HG03064 (cell line): ENCODE data around the gene KCNH5.
"Not testable (repeated sequence)": the region's sequence is repeated elsewhere in the genome, so short reads cannot be mapped to it uniquely, and the experiment has no call there.

Experiments
- ATAC-seq: cut with Tn5 transposase; IDR thresholded peaks from one replicate; pipeline ENCODE4 v1.9.1; 2021; ENCODE audit warnings: low read depth; ENCODE audit not compliant: unreplicated experiment

Gene KCNH5

DNA sequence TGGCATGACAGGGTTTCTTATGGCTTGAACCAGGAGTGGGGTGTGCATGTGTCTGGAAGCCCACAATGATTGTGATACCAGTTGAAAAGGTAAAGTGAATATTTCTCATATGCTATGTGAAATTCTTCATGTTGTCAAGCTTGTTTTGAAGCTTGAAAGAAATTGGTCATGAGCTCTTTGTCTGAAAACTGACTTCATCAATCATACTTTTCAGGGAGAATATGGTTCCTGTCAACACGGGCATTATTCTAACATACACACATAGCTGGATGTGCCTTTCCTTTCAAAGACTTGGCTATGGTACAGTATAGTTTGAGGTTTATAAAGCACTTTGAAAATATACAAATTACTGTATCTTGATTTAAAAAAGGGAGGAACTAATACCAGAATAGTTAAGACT lies 158.8 kb downstream of the KCNH5 start:
- ATAC-seq, result no peak

DNA sequence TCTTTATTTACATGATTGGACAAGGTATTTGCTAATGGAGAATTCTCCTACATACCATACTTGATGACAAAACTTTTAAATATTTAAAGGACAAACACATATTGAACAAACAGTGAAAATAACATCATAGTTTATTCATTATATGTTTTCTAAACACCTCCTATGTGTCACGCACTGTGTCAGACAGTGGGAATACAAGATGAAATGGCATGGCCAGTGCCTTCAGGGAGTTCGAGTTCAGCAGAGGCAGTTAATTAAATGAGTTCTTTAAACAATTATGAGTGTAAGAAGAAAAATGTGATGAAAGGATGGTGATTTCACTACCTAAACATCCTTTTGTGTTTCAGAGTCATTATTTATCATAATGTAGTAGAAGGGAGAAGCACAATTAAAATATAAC lies 159.8 kb downstream of the KCNH5 start:
- no peak for ATAC-seq

DNA sequence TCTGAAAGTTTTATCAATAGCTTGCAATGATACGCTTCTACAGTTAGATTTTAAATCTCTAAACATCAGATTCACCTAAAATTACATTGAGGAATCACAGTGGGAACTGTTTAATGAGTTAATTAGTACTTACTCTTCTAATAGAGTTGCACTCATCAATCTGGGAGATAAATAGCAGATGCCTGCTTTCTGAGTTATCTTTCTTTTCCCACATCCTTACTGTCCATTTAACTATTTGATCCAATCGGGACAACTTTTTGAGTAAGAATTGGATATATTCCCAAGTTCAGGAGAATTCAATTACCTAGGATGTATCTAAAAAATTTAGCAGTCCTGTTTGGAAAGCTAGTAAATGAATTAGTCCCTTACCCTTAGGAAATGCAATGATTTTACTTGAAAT lies 162.3 kb downstream of the KCNH5 start:
- ATAC-seq, result no peak

DNA sequence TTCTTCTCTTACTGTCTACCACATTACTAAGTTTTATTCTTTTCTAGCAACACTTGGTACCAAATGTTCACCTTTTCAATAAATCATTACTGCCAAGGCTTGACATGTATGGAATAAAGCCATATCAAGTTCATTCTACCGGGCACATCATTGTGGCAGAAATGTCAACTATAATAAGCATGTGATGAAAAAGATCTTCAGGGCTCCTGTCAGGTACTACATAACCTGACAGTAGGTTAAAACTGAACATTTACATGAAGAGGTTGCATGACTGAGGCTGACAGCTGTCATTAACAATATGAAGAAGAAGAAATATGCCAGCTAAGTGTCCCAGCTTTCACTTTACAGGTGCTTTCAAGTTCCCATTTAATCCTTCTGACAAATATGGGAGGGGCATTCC lies 178.9 kb downstream of the KCNH5 start:
- ATAC-seq, result no peak

DNA sequence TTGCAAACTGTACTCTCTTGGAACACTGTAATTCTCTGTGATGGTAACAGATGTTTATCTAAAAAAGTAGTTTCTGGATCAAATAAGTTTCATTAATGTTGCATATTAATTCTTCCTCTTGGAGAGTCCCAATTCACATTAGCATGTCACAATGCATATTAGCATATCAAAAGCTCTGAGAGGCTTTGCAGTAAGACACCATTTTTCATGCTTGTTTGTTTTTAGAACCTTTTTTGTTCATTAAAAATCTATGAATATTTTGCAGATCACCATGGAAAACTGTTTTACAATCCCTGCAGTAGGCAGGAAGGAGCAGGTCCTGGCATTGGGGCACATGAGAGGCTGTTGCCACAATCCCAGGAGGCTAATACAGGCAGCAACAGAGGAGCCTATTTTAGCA lies 180.7 kb downstream of the KCNH5 start:
- no peak for ATAC-seq

DNA sequence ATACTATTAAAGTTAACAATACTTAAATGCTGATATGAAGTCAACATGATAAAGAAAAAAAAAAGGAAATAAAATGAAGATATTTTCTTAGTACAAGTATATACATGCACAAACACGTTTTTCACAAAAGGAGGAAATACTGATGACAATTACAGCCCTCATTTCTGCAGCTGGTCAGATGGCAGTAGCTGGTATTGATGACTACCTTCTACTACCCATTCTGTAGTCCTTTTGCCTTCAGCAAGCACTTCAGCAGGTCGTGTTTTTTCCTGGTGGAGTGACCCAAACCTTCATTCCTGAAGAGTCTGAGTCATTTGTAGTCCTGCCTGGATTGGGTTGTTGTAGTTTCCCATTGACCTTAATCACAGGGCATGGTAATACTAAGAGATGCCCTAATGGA lies 187.2 kb downstream of the KCNH5 start:
- ATAC-seq, result not testable (repeated sequence)

DNA sequence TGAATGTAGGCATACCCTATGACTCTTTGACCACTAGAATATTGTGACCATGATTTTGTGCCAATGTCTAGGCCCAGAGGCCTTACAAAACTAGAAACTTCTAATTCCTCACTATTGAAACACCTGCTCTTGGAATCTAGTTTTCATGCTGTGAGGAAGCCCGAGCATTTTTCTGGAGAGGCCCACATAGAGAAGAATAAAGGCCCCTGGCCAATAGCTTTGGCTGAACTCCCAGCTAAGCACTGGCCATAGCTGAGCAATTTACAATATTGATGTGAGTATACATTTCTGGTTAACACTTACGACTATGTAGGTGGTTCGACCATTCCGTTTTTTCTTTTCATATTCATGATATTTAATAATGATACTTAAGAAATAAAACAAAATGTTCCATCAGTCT lies 190.3 kb downstream of the KCNH5 start:
- ATAC-seq, result no peak

DNA sequence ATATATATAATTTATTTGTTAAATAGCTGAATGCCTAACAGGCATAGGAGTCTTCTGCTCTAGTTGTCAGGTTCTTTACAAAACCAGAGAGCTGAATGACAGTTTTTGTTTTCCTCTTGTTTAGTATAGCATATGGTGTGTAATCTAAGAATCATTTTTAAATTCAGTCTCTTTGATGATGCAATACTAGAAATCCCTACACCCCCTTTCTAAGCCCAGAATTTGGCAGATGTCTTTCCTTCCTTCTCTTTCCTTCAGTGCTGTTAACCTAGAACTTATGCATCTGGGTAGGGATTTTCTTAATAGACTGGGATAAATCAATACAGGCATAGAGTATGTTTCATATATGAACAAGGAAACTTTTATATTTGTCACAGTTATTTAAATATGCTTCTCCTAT lies 198.1 kb downstream of the KCNH5 start:
- ATAC-seq, result no peak

DNA sequence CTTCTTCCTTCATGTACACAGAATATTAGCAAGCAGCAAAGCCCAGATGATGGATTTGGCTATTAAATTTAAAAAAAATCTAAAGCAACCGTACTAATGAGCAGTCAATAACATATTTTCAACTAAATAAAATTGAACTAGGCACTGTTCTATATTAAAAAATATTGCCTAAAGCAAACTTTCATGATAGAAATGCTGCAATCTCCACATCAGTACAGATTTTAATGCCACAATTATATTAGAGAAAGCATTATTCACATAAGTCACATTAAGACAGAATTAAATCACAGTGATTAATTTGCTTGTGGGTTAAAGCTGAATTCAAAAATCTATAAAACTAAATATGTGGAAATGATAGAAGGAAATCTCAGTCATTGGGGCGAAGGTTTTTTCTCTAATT lies 200.7 kb downstream of the KCNH5 start:
- ATAC-seq, result no peak

DNA sequence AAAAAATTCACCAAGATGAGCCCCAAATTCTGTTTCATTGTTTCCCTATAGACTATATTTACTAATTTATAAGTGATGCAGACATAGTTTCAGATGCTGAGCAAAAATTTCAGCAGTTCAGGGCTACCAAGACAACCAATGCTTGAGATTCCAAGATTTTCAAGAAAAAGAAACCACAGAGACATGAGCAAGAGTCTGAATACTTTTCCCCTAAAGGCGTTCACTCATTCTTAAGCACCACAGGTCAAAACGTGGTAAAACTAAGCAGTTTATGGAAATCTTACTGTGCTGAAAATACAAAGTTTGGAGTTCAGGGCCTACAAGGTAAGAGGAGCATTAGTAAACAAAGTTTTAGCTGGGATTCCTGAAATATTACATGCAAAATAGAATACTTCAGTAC lies 221.2 kb downstream of the KCNH5 start:
- ATAC-seq, result no peak

DNA sequence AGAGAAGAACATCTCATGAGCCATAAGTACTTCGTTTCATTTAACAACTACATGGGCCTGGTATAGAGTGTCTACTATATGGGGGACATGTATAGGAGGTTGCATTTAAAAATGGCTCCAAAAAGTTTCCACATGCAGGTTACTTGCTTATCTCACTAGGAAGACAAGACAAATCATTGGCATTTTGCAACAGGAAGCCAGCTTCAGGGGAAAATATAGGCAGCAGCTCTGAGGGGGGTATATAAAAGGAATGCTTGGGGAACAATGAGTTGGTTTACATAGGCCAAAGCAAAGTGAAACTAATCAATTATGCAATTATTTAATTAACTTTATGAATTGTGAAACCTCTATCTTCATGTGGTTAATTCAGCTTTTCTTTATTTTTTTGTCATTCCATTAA lies 225.3 kb downstream of the KCNH5 start:
- no peak for ATAC-seq

DNA sequence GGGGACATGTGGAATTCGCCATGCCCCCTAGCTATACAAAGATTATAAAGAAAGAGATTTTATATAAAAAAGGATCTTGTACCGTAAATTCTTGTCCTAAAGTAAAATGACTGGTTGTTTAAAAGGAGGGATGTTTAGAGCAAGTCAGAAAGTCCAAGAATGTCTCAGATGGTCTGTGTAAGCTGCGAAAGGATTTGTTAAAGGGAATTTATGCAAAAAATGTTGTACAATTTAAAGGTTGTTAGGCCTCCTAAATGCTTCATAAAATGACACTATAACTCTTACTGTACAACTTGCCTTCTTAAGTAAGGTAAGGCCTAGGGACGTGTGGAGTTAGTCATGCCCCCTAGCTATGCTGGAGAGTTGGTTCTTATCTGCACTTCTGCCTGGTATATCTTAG lies 237.6 kb downstream of the KCNH5 start:
- no peak for ATAC-seq

DNA sequence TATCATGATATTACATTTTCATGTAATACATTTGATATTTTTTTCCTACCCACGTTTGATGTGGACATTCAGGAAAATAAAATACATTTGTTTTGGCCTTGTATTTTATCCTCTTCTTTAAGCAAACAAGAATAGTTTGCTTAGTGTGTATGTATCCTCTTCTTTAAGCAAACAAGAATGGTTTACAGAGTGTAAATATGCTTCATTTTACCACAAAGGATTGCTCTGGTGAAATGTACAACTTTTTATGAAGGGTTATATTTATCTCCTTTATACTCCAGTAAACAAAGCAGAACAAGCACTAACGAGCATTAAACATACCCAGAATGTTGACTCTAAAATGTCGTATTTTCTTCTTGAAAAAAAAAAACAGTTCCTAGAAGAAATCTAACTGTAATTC lies 244.7 kb downstream of the KCNH5 start:
- no peak for ATAC-seq

DNA sequence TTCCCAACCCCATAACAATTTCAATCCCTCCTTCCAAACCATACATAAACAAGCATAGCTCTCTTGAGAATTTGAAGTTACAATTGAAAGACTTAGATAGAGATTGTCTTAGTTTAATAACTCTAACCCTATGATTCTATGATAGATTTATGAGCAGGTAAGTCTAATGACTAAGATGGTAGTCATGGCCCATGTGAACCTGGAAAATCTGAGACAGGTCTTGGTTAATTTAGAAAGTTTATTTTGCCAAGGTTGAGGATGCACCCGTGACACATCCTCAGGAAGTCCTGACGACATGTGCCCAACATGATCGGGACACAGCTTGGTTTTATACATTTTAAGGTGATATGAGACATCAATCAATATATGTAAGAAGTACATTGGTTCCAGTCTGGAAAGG lies 248.8 kb downstream of the KCNH5 start:
- ATAC-seq, result no peak

DNA sequence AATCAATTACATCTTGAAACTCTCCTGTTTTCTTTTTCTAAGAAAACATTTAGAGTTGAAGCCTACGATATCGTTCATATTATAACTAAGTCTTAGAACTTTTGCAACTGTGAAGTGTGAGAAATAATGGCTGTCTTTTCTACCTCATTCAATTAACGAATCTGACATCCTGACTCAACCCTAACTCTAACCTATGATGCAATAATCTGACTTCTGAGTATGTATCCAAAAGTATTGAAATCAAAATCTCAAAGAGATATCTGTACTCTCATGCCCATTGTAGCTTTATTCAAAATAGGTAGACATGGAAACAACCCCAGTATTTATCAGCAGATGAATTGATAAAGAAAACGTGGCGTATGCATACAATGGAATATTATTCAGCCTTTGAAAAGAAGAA lies 252.7 kb downstream of the KCNH5 start:
- no peak for ATAC-seq

DNA sequence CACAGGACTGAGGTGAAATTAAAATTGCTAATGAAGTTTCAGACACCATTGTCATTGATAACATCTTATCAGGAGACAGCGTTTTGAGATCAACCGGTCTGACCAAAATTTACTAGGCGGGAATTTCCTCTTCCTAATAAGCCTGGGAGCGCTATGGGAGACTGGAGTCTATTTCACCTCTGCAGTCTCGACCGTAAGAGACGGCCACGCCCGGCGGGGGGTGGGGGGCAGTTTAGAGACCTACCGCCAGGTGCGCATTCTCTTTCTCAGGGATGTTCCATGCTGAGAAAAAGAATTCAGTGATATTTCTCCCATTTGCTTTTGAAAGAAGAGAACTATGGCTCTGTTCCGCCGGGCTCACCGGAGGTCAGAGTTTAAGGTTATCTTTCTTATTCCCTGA lies 263.9 kb downstream of the KCNH5 start:
- ATAC-seq, result not testable (repeated sequence)

DNA sequence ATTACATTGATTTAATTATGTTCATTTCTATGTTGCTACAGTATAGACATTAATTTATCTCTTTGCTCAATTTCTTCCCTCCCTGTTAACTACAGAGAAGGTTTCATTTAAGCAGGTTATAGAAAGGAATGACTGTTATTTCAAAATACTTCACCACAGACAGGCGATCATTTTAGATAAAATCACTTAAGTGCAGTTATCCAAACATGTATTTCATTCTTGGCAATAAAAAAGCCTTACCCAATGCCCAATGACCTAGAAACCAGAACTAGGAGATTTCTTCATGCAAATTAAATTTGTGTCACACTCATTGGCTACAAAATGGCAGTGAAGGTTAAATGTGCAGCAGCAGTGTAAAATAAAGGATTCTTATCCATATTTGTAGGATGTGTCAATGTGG lies 266.4 kb downstream of the KCNH5 start:
- ATAC-seq, result no peak

DNA sequence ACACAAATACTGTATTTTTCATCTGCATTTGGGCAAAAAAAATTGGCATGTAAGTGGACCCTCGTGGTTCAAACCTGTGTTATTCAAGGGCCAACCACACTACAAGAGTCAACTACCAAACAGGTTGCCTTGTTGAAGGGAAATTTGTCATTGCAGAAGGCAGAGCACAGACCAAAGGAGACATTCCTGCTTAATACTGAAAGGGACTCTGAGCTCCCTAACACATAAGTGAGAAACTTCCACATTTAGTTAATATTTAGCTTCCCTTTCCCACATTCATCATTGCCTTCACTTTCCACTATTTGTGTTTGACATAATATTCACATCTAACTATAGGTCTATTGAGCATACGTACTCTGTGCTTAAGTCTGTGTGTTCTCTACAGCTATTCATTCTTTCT lies 266.9 kb downstream of the KCNH5 start:
- no peak for ATAC-seq

DNA sequence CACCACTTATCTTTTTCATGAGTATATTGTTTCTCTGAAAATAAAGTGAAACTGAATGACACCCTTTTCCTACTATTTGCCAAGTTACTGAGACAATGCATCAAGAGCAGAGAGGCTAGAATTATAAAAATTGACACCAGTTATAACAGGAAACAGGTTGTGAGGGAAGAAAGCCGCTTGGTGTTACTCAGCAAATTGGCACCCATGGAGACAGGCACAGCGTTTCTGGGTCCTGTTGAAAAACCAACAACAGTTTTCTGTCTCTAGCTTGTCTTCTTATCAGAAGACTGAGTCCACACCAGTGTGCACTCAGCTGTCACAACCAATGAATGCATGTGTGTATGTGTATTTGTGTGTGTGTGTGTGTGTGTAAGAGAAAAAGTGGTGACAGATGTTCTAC lies 267.7 kb downstream of the KCNH5 start:
- no peak for ATAC-seq

DNA sequence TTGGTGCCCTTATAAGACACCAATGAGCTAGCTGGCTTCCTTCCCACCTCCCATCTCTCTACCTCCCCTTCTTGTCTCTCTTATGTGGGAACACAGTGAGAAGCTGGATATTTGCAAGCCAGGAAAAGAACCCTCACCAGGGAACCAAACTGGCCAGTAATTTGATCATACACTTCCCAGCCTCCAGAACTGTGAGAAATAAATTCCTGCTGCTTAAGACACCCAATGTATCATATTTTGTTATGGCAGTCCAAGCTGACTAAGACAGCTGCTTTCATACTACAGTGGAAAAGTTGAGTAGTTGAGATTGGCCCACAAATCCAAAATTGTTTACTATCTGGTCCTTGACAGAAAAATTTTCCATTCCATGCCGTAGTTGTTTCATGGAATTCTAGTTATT lies 269.0 kb downstream of the KCNH5 start:
- no peak for ATAC-seq

DNA sequence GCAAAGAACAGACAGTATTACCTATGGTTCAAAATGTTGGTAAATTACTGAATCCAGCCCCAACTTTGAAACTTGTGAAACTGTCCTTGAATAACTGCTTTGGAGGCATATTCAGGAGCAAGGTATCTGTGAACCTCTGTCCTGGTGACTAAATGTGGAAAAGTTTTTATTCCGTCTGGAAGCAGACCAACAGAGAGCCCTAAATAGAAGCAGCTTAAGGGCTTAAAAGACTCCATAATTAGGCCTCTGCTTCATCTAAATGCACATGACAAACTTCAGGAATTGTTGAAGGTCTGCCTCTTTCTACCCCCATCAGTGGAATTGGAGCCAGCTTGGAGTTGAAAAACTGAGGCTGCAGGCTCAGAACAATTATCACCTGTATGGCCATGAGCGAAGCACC lies 276.5 kb downstream of the KCNH5 start:
- no peak for ATAC-seq

DNA sequence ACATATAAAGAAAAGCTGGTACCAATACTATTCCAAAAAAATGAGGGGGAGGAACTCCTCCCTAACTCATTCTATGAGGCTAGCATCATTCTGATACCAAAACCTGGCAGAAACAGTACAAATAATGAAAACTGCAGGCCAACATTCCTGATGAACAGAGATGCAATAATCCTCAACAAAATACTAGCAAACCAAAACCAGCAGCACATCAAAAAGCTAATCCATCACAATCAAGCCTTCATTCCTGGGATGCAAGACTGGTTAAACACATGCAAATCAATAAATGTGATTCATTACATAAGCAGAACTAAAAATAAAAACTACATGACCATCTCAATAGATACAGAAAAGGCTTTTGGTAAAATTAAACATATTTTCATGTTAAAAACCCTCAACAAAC lies 281.3 kb downstream of the KCNH5 start:
- no peak for ATAC-seq

DNA sequence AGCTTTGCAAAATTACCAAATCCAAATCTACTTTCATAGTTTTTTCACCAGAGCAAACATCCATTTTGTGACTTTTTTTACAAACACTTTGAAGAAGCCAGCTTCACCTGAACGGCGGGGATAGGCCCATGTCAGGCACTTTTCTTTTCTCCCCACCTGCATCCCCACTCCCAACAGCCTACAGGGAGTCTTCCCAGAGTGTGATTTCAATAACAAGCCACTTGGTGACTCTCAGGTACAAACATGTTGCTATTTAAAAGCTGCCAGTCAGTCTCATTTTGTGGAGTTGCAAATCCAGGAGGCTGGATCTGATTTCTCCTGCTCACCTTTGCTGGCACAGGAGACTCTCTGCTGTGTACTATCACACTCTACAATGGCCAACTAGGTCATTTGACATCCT lies 285.5 kb downstream of the KCNH5 start:
- ATAC-seq, result no peak

DNA sequence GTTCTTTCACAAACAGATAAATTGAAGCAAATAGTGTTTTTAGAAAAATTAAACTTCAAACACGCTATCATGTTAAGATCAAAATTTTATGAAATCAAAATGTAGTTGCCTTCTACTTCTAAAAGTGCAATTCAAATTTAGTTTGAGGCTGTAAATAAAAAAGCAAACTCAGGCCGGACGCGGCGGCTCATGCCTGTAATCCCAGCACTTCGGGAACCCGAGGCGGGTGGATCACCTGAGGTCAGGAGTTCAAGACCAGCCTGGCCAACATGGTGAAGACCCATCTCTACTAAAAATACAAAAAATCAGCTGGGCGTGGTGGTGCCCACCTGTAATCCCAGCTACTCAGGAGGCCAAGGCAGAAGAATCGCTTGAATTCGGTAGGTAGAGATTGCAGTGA lies 298.4 kb downstream of the KCNH5 start:
- ATAC-seq, result not testable (repeated sequence)
